COLO668 (cell line): Measurements from ENCODE around the gene HYAL3.
"Not testable (repeated sequence)": the region's sequence is repeated elsewhere in the genome, so short reads cannot be mapped to it uniquely, and the experiment has no call there.

ENCODE experiments used
- DNase-seq: peaks from one replicate; lab custom pipeline; 2025; ENCODE audit not compliant: unreplicated experiment; lab: John Stamatoyannopoulos, UW

HYAL3 gene

DNA sequence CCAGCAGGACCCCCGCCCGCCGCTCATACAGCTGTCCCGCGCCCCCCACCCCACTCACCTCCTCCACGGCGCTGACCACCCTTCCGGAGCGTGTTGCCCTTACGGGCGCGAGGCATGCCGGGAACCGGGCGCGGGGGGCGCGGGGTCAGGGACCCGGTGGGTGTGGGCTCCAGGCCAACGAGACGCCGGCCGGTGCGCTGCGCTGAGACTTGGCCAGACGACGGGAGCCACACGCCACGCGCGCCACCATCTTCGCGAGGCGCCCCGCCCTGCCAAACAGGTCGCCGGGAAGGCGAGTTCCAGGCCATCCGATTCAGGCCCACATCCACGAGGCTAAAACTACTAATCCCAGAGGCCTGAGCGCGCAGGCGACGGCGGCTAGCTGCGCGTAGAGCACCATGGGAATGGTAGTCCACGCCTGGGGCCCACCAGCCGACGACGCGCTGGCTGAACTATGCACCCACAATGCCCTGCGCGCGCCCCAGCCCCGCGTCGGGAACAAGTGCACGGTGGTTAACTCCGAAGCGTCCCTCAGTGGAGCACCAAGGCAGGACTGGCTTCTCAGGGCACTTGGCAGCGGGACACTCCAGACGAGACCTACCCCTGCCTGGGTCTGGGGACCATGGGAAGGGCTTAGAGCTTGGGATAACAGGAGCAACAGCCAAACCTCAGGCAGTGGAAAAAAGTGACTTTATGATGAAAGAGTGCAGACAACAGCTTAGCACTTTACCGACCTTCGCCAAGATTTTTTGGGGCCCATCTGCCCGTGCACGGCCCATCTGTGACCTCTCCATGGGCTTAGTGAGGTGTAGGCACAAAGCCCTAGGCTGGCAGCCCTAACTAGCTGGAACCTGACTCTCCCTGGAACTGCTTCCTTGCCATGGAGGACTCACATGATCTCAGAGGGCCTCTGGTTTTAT lies 6.8 kb downstream of the HYAL3 start, which contains the start of gene IFRD2:
Gene IFRD2, minus strand, starts transcription at position 271 of the 920 bp plus-strand sequence. Its CDS starts 155 bp downstream, at position 116.
- peak; percentile 95 for DNase-seq

DNA sequence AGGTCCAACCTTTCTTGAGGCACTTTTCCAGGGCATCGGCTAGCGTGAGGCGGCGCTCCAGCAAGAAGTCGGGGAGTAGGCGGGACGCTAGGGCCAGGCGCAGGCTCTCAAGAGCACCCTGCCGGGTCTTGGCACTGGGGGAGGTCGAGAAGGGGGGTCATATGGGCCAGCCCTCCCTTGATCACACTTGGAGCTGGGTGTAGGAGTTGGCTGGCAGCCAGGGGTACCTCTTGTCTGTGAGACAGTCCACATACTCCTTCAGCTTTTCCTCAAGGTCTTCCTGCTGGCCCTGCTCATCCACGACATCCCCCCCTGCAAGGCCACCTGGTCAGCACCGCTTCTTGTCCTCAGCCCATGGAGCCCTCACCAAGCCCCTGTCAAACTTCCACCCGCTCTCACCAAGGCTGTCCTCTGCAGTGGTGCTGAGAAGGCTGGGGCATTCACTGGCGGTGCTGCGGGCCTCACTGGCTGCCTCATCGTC lies 9.0 kb downstream of the HYAL3 start:
- no peak for DNase-seq

DNA sequence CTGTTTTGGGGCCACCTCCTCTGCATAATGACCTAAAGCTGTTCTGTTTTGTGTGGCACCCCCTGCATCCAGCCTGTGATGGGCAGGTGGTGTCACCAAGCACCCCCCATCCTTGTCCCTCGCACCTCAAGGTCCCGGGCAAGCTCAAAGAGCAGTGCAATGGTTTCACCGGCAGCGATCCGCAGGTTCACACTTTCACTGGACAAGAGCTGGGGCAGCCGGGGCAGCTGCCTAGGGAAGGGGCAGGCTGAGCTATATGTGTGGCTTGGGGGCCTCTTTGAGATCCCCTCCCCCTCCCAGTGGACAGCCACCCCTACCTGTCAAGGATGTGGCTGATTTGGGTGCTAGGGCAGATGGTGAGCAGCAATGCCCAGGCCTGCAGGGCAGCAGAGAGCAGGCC lies 10.1 kb downstream of the HYAL3 start:
- no peak for DNase-seq

DNA sequence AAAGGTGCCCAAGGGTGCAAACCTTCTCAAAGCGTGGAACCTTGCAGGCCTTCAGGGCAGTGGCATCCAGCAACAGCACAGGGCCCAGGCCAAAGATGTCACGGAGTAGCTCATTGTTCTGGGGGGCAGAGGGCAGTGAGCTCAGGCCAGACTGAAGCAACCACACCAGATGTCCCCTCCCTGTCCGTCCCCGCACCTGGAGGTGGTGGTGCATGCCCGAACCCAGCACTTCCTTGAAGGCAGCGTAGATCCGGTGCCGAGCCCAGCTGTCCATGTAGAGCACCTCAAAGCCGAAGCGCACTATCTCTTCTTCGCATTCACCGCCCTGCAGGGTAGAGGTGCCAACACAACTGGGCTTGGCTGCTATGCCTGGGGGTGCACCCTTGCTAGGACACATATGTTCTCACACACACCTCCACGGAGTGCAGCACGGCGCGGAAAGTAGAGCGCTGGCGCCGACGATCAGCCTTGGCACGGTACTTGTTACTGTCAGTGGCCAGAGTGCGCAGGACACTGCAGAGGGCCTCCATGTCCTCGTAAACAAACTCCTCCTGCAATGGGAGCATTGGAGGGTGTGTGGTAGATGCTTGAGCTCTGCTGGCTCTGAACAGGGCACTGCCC lies 10.7 kb downstream of the HYAL3 start:
- no peak for DNase-seq

DNA sequence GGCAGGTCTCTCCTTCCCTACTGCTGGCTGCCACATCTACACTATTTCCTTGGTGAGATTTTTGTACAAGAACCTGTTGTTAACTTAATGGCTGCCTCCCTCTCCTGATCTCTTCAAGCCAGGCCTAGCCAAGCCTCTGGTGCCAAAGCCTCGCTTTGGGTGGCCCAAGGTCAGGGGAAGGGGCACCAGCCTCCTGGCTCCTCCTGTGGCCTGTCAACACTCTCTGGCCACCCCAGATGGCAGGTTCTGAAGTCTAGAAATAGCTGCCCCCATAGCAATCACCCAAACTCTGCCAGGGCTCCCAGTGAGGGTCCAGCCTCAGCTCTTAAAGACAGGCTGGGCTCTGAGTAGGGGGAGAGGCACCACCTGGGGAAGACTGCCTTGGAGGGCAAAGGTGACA lies 11.9 kb downstream of the HYAL3 start:
- DNase-seq, result no peak

DNA sequence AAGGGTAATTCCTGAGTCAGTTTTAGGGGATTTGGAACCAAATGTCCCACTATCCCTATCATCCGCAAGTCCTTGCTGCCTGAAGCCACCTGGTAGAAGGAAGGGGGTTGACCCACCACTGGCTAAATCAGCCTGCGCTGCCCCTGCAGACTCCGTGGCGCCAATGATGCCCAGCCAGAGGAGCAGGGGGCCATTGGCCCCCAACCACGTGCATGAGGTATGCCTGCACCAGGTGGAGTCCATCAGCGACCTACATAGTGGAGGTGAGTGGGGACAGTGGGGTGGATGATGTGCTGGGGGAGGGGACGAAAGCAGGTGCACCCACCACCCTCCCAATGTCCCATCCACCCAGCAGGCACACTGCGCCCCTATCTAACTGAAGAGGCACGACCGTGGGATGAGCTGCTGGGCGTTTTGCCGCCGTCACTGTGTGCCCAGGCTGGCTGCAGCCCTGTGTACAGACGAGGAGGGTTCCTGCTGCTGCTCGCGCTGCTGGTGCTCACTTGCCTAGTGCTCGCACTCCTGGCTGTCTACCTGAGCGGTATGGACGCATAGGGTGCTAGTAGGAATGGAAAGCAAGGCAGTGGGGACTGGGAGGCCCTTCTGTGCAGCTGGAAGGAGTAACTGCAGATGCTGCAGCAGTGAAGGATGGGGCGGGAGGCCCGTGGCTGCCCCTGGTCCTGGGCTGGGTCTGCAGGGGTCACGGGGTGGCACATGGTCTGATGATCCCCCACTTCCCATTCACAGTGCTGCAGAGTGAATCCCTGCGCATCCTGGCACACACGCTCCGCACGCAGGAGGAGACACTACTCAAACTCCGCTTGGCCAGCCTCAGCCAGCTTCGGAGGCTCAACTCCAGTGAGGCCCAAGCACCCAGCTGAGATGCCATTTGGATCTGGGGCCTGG lies 12.6 kb downstream of the HYAL3 start:
- no peak for DNase-seq

DNA sequence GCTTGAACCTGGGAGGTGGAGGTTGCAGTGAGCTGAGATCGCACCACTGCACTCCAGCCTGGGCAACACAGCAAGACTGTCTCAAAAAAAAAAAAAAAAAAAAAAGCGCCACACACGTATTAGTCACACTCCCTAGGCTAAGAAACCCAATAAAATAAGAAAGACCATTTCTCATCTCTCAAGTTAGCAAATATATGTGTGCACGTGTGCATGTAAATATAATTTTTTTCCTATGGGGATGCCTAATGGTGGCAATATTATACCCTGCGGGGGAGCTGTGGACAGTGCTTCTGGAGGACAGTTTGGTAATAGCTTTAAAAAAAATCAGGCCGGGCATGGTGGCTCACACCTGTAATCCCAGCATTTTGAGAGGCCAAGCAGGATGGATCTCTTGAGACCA lies 15.1 kb downstream of the HYAL3 start:
- DNase-seq, result not testable (repeated sequence)

DNA sequence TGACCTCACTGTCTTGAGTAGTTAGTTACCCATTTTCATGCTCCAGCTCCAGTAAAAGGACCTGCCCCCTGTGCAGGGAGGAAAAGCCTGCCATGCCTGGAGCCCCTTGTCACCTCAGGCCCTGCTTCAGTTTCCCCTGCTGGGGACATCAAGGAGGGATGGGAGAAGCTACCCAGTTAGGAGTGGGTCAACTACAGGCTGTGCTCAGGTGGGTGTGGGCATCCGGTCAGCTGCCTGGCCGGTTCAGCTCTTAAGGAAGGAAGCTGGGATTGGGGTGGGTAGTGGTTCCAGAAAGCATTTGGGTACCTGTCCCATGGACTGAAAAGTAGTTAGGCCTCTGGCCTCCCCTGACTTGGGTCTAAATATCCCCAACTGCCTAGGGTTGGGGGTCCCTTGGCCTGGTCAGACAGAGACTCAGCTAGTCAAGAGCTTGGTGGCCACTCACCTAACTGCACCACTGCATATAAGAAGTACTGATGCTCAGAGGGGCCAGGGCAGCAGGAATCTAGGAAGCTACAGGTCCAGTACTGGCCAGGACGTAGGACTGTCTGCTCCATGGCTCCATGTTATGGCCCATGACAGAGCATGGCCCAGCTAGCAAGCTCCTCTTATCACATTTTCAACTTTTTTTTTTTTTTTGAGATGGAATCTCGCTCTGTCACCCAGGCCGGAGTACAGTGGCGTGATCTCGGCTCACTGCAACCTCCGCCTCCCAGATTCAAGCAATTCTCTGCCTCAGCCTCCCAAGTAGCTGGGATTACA lies 19.8 kb downstream of the HYAL3 start:
- DNase-seq, result no peak

DNA sequence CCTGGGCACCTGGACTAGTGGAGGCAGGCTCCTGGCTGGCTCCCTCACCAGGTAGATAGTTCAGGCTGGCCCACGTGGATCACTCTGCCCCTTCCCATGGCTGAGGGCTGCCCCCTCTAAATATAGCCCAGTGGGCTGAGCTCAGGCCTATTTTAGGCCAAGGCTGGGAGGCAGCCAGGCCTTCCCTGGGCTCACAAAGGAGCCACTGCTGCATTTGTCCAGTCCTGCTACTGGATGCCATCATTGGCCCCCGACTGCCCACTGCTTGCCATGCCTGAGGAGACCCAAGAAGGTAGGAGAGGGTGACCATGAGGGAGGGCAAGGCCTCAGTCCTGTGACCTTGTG lies 20.4 kb downstream of the HYAL3 start, which contains the start of gene LSMEM2:
Gene LSMEM2, plus strand, starts transcription at position 208 of the 345 bp plus-strand sequence. Its CDS starts 27 bp downstream, at position 235.
- DNase-seq, result no peak

DNA sequence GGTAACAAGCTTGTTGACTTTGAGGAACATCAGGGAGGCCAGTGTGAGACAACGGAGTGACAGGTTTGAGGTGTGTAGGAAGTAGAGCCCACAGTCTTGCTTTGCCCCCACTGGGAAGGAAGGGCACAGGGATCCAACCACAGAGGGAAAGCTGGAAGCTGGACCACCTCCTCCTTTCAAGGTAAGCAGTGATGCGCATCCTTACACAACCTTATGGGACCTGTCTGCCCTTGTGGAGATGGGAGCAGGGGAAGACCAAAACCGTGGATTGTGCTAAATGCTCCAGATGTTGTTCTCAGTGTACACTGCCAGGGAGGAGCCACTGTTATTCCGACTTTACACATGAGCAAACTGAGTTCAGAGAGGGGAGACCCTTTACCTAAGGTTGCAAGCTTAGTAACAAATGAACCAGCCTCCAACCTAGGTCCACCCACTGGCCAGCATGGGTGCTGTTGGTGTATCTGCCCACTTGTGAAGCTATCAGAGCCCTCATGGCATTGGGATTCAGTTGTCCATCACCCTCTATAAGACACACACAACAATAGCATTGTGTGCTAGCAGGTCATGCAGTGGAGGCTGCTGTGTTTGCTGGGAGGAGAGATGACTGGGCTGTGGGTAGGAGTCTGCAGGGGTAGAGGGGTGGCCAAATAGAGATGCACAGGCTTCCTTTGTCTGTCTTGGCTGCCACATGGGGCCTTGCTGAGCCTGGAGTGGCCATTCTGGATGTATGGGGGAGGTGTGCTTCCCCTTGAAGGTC lies 20.9 kb downstream of the HYAL3 start:
- DNase-seq, result no peak

DNA sequence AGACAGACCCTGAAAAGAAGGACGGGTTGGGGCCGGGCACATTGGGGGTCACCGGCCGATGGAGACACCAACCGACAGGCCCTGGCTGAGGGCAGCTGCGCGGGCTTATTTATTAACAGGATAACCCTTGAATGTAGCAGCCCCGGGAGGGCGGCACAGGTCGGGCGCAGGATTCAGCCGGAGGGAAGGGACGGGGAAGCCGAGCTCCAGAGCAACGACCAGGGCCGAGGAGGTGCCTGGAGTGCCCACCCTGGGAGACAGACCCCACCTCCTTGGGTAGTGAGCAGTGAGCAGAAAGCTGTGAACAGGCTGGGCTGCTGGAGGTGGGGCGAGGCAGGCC lies 22.5 kb downstream of the HYAL3 start:
- no peak for DNase-seq

DNA sequence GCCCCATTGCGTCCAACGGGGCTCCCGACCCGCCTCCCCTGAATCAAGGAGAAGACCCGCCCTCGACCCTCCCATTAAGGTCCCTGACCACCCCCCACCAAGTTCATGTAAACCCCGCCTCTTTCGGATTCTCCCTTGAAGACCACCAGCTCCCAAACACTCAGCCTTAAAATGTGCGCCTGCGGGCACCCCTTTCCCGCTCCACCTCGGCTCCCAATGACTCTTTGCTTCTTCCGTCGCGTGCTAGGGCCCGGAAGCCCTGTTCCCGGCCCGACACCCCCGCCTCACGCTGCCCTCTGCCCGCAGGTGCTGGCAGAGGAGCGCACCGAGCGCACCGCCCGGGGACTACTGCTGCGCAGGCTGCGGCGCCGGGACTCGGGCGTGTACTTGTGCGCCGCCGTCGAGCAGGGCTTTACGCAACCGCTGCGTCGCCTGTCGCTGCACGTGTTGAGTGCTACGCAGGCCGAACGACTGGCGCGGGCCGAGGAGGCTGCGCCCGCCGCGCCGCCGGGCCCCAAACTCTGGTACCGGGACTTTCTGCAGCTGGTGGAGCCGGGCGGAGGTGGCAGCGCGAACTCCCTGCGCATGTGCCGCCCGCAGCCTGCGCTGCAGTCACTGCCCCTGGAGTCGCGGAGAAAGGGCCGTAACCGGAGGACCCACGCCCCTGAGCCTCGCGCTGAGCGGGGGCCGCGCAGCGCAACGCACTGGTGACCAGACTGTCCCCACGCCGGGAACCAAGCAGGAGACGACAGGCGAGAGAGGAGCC lies 23.0 kb downstream of the HYAL3 start:
- DNase-seq, result no peak

DNA sequence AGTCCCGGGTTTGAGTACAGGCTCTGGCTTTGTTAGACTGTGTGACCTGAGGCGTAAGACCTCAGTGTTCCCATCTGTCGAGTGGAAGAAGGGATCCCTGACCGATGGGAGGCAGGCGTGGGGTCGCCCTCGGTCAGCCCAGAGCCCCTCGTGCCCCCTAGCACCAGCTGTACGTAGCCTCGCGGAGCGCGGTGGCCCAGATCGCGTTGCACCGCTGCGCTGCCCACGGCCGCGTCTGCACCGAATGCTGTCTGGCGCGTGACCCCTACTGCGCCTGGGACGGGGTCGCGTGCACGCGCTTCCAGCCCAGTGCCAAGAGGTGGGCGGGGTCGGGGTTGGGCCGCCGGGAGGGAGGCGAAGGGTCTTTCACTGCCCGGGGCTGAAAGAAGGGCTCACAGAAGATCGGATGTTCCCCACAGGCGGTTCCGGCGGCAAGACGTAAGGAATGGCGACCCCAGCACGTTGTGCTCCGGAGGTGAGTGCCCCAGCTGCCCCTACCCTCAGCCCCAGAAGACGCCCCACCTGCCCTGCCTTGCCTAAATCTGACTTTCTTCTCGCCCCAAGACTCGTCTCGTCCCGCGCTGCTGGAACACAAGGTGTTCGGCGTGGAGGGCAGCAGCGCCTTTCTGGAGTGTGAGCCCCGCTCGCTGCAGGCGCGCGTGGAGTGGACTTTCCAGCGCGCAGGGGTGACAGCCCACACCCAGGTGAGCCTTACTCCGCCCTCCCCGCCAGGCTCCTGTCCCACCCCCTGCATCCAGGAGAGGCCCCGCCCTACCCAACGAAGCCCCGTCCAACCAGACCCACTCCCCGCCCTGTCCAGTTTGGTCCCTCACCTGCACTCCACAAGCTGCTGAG lies 23.8 kb downstream of the HYAL3 start:
- DNase-seq, result no peak

DNA sequence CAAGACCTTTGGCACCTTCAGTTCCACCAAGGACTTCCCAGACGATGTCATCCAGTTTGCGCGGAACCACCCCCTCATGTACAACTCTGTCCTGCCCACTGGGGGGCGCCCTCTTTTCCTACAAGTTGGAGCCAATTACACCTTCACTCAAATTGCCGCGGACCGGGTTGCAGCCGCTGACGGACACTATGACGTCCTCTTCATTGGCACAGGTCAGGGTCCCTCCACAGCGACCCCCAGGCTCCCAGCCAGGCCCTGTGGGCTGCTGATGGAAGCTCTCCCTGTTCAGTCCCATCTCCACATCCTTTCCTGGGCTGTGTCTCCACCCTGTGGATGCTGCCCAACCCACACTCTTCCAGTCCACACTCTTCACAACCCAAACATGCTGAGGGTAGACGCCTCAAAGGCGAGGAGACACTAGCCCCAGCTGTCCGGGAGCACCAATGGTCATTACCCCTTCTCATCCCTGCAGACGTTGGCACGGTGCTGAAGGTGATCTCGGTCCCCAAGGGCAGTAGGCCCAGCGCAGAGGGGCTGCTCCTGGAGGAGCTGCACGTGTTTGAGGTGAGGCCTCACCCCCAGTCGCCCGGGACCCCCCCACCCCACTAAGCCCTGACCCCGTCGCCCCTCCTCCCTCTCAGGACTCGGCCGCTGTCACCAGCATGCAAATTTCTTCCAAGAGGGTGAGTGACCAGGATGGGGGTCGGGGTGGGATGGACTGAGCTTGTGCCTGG lies 24.7 kb downstream of the HYAL3 start:
- DNase-seq, result peak; percentile 23

DNA sequence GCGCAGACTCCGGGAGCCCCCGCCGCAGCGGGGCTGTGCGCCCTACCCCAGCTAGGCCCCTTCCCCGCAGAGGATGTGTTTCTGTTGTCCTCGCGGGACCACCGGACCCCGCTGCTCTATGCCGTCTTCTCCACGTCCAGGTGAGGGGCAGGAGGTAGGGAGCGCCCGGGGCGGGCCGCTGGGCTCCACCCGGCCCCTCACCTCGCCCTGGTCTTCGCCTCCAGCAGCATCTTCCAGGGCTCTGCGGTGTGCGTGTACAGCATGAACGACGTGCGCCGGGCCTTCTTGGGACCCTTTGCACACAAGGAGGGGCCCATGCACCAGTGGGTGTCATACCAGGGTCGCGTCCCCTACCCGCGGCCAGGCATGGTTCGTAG lies 25.5 kb downstream of the HYAL3 start:
- no peak for DNase-seq

DNA sequence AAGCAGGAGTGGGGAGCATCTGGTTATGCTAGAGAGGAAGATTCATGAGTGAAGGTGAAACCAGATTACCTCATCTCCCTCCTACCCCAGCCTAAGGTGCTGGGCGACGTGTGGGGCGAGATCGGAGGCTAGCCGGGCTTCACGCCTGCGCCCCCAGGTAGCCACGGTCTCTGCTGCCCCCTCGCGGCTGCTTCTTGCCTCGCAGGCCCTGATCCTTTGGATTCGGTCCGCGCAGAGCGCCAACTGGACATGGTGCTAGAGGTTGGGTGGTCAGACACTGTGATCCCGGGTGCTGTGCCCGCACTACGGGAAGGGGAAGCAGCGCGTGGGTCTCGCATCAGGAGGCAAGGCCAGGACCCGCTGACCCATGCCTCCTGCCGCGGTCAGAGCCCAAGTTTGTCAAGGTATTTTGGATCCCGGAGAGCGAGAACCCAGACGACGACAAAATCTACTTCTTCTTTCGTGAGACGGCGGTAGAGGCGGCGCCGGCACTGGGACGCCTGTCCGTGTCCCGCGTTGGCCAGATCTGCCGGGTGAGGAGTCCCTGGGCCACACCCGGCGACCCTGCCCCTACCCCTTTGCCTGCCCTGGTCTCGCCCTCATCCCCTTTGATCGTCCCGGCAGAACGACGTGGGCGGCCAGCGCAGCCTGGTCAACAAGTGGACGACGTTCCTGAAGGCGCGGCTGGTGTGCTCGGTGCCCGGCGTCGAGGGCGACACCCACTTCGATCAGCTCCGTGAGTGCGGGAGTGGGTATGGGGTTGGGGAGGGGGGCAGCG lies 26.1 kb downstream of the HYAL3 start:
- peak; percentile 78 for DNase-seq

DNA sequence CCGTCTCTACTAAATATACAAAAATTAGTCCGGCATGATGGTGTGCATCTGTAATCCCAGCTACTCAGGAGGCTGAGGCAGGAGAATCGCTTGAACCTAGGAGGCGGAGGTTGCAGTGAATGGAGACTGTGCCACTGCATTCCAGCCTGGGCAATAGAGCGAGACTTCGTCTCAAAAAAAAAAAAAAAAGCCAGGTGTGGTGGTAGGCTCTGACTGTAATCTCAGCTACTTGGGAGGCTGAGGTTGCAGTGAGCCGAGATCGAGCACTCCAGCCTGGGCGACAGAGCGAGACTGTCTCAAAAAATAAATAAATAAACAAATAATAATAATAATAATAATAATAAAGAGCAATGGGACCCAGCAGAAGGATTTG lies 26.7 kb downstream of the HYAL3 start:
- DNase-seq, result not testable (repeated sequence)
